Uterus (tissue), 2 donors: ENCODE data around the gene RAI1.

Experiments used
- POLR2A ChIP-seq, 2 donors: fragments of 450-650 bp; IDR thresholded peaks; one replicate each; pipeline ENCODE4 v1.6.1; 2016; ENCODE audit warnings: antibody characterized with exemption in 2 of 2, mild to moderate bottlenecking in 1 of 2, moderate library complexity in 1 of 2
- TF ChIP-seq, protein P1 (sequence below), 4 experiments: fragments of 200-600 bp in 2 of 4; fragments of 450-650 bp in 2 of 4; sonication (generic) in 2 of 4; IDR thresholded peaks; one replicate each; pipeline ENCODE4 v1.5.1; 2016 to 2019; ENCODE audit warnings: antibody characterized with exemption in 4 of 4, mild to moderate bottlenecking in 2 of 4, moderate library complexity in 1 of 4

DNA sequence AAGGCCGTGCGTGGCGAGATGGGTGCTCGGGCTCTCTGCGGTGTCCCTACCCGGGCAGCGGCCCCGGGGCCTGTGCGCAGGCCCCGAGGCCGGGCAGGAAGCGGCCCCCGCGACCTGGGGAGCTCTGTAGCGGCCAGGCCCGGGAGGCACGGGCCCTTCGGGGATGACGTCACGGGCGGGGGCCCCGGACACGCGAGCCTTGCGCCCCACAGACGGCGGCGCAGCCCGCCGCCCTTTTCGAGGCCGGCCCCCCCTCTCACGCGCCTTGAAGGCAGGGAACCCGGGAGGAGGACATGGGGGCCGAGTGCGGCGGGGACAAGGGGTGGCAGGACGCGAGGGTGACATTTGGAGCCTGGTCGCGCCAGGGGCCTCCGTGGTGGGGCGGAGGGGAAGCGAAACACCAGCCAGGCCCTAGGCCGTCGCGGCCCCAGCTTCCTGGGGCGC lies 1.1 kb downstream of the RAI1 start:
- TF ChIP-seq, protein P1, sequence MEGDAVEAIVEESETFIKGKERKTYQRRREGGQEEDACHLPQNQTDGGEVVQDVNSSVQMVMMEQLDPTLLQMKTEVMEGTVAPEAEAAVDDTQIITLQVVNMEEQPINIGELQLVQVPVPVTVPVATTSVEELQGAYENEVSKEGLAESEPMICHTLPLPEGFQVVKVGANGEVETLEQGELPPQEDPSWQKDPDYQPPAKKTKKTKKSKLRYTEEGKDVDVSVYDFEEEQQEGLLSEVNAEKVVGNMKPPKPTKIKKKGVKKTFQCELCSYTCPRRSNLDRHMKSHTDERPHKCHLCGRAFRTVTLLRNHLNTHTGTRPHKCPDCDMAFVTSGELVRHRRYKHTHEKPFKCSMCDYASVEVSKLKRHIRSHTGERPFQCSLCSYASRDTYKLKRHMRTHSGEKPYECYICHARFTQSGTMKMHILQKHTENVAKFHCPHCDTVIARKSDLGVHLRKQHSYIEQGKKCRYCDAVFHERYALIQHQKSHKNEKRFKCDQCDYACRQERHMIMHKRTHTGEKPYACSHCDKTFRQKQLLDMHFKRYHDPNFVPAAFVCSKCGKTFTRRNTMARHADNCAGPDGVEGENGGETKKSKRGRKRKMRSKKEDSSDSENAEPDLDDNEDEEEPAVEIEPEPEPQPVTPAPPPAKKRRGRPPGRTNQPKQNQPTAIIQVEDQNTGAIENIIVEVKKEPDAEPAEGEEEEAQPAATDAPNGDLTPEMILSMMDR (IDR thresholded peaks at IDR 0.05), result no peak
- no peak for TF ChIP-seq POLR2A (IDR thresholded peaks at IDR 0.05)
